Mammary epithelial cell (primary cell): ENCODE data around the gene PACSIN2.

ENCODE experiments used
- CTCF ChIP-seq, 2 donors: IDR thresholded peaks in 1 of 2; conservative IDR thresholded peaks in 1 of 2; 2 replicates each; pipeline ENCODE4 v1.5.1; 2011 to 2012; ENCODE audit warnings: inconsistent platforms in 2 of 2, low read length in 2 of 2, mild to moderate bottlenecking in 2 of 2, control low read depth in 1 of 2, low read depth in 1 of 2; ENCODE audit not compliant: insufficient read depth in 1 of 2; ENCODE audit errors: extremely low read depth in 1 of 2
- EZH2 ChIP-seq: IDR thresholded peaks from 2 replicates; pipeline ENCODE4 v1.6.1; 2012; ENCODE audit warnings: low read length, inconsistent platforms, borderline replicate concordance

- TF ChIP-seq CTCF (conservative IDR thresholded peaks at IDR 0.05 in 1 of 2, IDR thresholded peaks at IDR 0.05 in 1 of 2; ENCODE audit: extremely low read depth in 1 of 2, insufficient read depth in 1 of 2, low read depth in 1 of 2, low read length in 2 of 2) (no peak), EZH2 (no peak)
Measured at GRCh38 chr22:42830161-42830560, 184.8 kb downstream of the PACSIN2 start.
